ENCODE data around the gene NUP62CL.

DNA sequence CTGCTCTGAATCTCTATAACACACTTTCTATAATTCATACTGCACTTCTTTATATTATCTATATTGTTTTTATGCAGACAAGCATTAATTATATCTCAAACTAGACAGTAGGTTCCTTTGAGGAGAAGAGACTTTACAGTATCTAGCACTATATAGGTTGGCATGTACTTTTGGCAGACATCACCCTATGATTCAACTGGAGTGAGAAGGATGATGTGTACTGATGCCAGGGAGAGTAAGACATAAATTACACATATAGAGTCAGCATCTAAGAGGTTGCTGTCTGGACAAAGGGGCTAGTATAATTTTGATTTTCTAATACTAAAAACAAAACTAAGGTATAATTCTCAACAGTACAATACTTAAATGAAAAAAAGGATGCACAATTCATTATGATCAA lies 82.5 kb downstream of the NUP62CL start:
- TF ChIP-seq, protein P1, sequence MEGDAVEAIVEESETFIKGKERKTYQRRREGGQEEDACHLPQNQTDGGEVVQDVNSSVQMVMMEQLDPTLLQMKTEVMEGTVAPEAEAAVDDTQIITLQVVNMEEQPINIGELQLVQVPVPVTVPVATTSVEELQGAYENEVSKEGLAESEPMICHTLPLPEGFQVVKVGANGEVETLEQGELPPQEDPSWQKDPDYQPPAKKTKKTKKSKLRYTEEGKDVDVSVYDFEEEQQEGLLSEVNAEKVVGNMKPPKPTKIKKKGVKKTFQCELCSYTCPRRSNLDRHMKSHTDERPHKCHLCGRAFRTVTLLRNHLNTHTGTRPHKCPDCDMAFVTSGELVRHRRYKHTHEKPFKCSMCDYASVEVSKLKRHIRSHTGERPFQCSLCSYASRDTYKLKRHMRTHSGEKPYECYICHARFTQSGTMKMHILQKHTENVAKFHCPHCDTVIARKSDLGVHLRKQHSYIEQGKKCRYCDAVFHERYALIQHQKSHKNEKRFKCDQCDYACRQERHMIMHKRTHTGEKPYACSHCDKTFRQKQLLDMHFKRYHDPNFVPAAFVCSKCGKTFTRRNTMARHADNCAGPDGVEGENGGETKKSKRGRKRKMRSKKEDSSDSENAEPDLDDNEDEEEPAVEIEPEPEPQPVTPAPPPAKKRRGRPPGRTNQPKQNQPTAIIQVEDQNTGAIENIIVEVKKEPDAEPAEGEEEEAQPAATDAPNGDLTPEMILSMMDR (conservative IDR thresholded peaks at IDR 0.05; ENCODE audit: low read length) = no peak
- no peak for TF ChIP-seq EZH2phosphoT487 (IDR thresholded peaks at IDR 0.05; ENCODE audit: borderline replicate concordance)
